Activated T-cell treated with anti-CD3 and anti-CD28 coated beads for 24 hours (primary cell): ENCODE results near the gene HSPBAP1.
"Not testable (repeated sequence)": the region's sequence is repeated elsewhere in the genome, so short reads cannot be mapped to it uniquely, and the experiment has no call there.

ENCODE experiments used
- DNase-seq: peaks from one replicate; pipeline ENCODE4 v3.0.0-alpha.2; 2020; ENCODE audit warnings: low read depth

The HSPBAP1 gene

GRCh38 chr3:122784436-122784835, 9.2 kb downstream of the HSPBAP1 start:
- DNase-seq, result no peak

GRCh38 chr3:122782804-122783203, 10.8 kb downstream of the HSPBAP1 start:
- DNase-seq, result no peak

- no peak for DNase-seq
These were observed 16.1 kb downstream of the HSPBAP1 start for GRCh38 chr3:122777563-122777962.

- DNase-seq, result no peak
These were observed 16.8 kb downstream of the HSPBAP1 start for GRCh38 chr3:122776675-122777468.

- no peak for DNase-seq
These were observed 19.1 kb downstream of the HSPBAP1 start for GRCh38 chr3:122774564-122774963.

- no peak for DNase-seq
These were observed 19.6 kb downstream of the HSPBAP1 start for GRCh38 chr3:122773944-122774509.

GRCh38 chr3:122772827-122773226, 20.8 kb downstream of the HSPBAP1 start:
- no peak for DNase-seq

- no peak for DNase-seq
These were observed 23.0 kb downstream of the HSPBAP1 start for GRCh38 chr3:122770521-122771202.

- DNase-seq, result no peak
These were observed 25.9 kb downstream of the HSPBAP1 start for GRCh38 chr3:122767540-122768372.

GRCh38 chr3:122766430-122766829, 27.2 kb downstream of the HSPBAP1 start:
- no peak for DNase-seq

- no peak for DNase-seq
These were observed 33.0 kb downstream of the HSPBAP1 start for GRCh38 chr3:122760453-122761271.

GRCh38 chr3:122758877-122759560, 34.6 kb downstream of the HSPBAP1 start:
- no peak for DNase-seq

GRCh38 chr3:122755491-122755890, 38.1 kb downstream of the HSPBAP1 start:
- no peak for DNase-seq

- peak; percentile 3 for DNase-seq
These were observed 38.7 kb downstream of the HSPBAP1 start for GRCh38 chr3:122754929-122755328.

- DNase-seq, result no peak
These were observed 45.3 kb downstream of the HSPBAP1 start for GRCh38 chr3:122748347-122748746.

- not testable (repeated sequence) for DNase-seq
These were observed 46.3 kb downstream of the HSPBAP1 start for GRCh38 chr3:122747295-122747694.

GRCh38 chr3:122745369-122746021, 48.1 kb downstream of the HSPBAP1 start:
- no peak for DNase-seq

- no peak for DNase-seq
These were observed 50.0 kb downstream of the HSPBAP1 start for GRCh38 chr3:122743581-122744120.

GRCh38 chr3:122742234-122742633, 51.4 kb downstream of the HSPBAP1 start:
- no peak for DNase-seq

GRCh38 chr3:122739172-122739571, 54.5 kb downstream of the HSPBAP1 start:
- DNase-seq, result no peak
